Activated CD4-positive, alpha-beta T cell treated with anti-CD3 and anti-CD28 coated beads, Interleukin-2, amount 50 U/mL, for 1 hour (primary cell): ENCODE measurements around the gene ZDHHC22.

Experiments used
- DNase-seq: peaks from one replicate; pipeline ENCODE4 v3.0.0-alpha.2; 2020

ZDHHC22 gene

DNA sequence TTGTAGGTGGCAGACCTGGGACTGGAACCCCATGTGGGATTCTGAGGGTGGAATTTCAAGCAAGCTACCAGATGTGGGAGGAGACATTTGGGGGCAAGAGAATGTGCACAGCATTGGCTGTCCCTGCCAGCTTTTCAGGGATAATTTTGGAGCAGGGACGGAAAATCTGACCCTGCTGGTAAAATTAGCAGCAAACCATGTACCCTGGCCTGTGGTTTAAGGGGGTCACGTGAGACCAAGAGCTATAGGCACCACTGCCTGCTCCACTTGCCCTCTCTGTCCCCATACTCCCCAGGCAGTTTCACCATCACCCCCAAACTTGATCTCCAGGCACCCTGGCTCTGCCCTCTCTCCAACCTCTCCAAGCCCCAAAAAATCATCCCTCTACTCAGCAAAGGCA lies 13.5 kb upstream of the ZDHHC22 start:
- no peak for DNase-seq

DNA sequence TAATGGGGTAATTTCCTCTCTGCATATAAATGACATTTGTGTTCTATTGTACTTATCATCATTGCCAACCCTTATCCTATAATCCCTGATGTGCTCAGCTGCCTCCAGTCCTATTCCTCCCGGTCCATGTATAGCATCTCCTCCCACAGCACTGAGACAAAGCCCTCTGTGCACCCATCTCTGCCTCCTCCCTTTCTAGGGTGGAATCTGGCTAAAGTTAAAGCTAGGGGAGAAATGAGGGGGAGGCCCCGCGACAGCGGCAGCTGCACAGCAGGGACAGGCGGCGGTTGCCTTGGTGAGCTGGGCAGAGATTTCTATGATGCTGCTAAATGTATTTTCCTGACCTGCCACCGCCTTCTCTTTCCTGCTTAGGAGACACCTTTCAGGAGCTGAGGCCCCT lies 12.8 kb upstream of the ZDHHC22 start:
- DNase-seq: no peak

GRCh38 chr14:77153802-77154201 lies 12.2 kb upstream of the ZDHHC22 start:
- DNase-seq: no peak

- DNase-seq: no peak
Measured at GRCh38 chr14:77151918-77152588, 10.5 kb upstream of the ZDHHC22 start.

GRCh38 chr14:77151245-77151644 lies 9.7 kb upstream of the ZDHHC22 start:
- DNase-seq: no peak

GRCh38 chr14:77148510-77149231 lies 7.1 kb upstream of the ZDHHC22 start:
- no peak for DNase-seq

GRCh38 chr14:77145975-77146740 lies 4.6 kb upstream of the ZDHHC22 start:
- DNase-seq: no peak

- no peak for DNase-seq
Measured at GRCh38 chr14:77144412-77145115, 3.0 kb upstream of the ZDHHC22 start.

DNA sequence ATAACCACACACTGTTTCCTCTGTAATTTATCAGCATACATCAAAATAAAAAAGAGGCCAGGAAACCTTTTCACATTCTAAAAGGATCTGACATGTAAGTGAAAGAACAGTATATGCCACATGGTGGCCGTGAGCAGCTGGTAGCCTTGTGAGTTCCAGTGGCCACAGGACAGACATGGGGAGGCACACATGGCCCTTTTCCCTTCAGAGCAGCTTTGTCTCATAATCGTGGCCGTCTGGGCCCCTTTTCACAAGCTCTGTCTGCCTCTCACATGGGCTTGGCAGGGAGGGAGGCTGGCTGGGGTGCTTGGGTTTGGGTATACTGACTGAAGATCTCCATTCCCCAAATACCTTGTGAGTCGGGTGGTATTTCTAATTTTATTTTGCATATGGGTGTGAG lies 1.5 kb upstream of the ZDHHC22 start:
- DNase-seq: no peak

DNA sequence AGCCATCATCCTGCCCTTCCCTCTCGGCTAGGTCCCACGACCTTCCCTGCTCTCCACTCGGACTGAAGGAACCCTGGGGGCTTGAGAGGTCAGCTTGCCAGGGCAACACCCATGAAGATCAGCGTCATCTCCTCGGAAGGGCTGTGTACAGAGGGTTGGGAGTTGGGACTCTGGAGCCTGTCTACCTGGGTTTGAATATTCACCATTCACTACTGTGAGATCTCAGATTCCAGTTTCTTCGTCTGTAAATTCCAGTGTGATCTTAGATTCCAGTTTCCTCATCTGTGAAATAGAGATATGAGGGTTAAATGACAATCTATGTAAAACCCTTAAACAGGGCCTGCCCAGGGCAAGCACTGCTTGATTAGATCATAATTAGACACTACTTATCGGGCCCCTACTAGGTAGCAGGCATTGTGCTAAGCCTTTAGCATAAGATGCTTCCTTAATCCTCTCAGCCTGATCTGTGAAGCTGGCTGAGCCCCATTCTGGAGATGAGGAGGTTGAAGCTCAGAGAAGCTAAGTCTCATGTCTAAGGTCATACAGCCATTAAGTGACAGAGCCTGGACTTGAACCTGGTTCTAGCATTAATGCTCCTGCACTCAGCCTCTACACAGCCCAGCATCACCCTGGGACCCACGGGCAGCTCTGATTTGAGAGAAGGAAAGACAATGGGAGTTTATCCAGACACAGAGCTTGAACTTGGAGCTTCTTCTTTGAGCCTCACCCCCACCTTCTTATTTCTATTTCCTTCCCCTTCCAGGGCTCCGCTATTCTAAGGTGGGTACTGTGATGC lies 612 bp upstream of the ZDHHC22 start:
- DNase-seq: no peak

GRCh38 chr14:77140359-77141213 lies 1.0 kb downstream of the ZDHHC22 start:
- no peak for DNase-seq

DNA sequence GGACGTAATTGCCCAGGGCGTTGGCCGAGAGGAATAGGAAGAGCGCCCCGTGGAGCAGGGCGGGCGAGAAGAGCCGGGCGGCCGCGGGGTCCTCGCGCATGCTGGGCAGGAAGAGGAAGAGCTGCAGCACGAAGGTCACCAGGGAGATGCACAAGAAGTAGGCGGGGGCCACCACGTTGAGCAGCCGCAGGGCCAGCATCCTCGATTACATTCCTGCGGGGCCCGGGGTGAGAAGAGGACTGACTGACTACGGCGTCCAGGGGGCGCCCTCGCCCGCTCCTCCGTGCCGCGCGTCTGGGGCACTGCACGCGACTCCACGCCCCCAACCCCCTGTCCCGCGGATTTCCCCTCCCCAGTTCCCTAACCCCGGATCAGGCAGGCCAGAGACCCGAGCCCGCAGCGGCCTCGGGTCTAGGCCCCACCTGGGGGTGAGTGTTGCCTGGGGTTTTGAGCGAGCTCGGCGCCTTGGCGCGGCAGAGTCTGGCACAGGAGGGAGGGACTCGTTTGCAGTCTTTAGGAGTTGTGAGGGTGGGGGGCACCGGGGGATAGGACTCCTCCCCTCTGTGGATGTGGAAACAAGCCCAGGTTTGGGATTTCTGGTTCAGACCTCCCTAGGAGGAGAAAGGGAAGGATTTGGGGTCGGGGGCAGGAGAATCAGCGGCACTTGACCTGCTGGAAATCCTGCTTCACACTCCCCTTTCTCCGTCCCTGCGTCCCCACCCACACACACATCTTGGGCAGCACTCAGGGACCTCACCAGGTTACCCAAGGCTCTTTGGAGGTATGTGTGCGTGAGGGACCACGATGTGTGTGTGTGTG lies 1.8 kb downstream of the ZDHHC22 start:
- DNase-seq: peak; percentile 19

- no peak for DNase-seq
Measured at GRCh38 chr14:77139022-77139421, 2.6 kb downstream of the ZDHHC22 start.

DNA sequence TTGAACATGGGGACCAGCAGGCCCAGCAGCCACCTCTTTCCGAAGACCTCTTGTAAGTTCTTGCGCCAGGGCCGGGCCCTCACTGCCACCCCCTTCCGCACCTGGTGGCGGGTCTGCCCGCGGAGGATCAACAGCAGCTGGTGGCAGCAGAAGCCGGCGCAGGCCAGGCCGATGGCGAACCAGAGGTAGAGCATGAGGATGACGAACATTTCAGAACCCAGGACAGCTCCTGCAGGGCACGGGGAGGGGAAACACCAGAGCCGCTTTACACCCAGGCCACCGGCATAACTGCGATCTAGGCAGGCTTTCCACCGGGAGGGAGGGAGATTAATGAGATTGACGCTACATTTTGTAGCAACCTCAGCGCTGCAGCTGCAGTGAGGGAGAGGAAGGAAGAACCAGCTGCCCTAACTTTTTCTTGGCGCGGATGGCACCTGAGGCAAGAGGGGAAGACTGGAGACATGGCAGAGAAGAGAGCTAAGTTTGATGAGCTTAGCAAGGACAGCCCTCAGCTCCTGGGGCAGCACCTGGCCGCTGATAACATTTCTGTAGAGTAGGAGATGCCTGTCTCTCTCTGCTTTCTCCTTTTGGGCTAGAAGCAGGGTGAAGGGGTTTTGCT lies 7.8 kb downstream of the ZDHHC22 start:
- peak; percentile 49 for DNase-seq

DNA sequence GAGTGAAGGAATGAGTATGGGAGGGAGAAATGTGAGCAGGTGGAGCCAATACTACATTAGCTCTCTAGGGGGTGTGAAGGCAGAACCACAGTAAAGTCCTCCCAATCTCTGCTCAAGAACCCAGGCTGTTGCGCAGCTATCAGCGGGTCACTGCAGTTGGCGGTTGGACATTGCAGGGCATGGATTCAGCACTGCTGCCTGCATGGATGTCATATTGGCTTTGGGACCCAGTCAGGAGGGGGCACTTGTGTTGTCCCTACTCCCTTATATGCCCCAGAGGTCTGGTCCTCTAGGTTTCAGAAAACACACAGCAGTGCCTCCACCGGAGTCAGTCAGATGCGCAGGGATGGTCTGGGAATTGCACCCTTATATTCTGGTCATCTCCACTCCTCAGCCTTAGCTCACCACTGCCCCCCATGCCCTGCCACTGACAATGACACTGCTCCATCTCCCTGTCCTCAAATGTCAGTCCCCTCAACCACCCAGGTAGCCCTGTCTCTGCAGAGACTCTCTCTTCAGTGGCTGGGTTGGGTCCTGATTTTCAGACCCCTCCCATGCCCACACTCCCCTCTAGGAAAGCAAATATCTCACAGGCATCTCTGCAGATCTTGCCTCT lies 9.6 kb downstream of the ZDHHC22 start:
- no peak for DNase-seq

- DNase-seq: no peak
Measured at GRCh38 chr14:77131206-77131605, 10.4 kb downstream of the ZDHHC22 start.

GRCh38 chr14:77130386-77130785 lies 11.2 kb downstream of the ZDHHC22 start:
- no peak for DNase-seq

GRCh38 chr14:77128414-77128891 lies 13.1 kb downstream of the ZDHHC22 start:
- no peak for DNase-seq

GRCh38 chr14:77126461-77126990 lies 15.1 kb downstream of the ZDHHC22 start:
- DNase-seq: no peak
